Ureter (tissue), 1 donor: ENCODE results near the gene ADAM12. TPM values are rescaled to one million over a fixed set of nuclear protein-coding genes. Genes with fewer than 3 reads are reported as not detected.
"Not testable (repeated sequence)": the region's sequence is repeated elsewhere in the genome, so short reads cannot be mapped to it uniquely, and the experiment has no call there.

ENCODE experiments used
- DNase-seq: peaks from one replicate; pipeline ENCODE4 v3.0.0-alpha.2; 2020; ENCODE audit warnings: low spot score
- total RNA-seq: library from RNA; stranded (reverse); gene quantifications from one replicate; pipeline ENCODE4 v1.2.4, GENCODE V29; 2023
- donor health status: DM: yes; HTN: yes; CAD: no.

ADAM12 gene
- total RNA-seq, 1 donor from 2014 or later = 12.3 TPM

DNA sequence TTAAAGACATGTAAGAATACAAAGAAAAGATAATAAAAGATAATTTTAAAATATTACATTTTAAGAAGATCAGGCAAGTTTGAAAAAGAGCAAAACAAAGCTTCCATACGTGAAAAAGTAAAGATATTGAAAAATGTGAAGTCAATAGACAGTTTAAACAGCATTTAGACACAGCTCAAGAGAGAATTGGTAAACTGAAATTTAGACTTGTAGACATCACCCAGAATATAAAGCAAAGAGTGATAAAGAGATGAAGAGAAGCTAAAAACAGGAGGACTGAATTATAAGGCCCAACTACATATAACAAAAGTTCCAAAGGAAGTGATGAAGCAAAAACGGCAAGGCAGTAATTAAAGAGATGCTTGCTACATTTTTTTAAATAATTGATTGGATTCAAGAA, 13.8 kb downstream of the ADAM12 start:
- no peak for DNase-seq

- no peak for DNase-seq
Measured at GRCh38 chr10:126373972-126374371, 14.3 kb downstream of the ADAM12 start.

DNA sequence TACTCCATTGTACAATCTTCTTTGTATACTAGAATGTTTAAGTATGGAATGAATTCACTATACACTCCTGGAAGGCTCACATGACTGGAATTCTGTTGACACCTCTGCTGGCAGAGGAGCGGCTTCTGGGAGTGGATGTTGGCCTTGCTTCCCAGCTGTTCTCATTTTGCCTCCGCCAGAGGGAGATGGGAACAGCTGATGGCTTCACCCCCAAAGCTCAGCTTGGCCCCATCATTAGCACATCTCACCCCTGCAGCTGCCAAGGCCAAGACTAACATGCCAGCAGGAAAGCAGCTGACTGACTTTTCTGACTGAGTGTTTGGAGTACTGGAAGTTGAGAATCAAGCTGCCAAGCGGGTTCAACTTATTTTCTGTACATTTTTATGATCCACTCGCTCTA, 15.1 kb downstream of the ADAM12 start:
- no peak for DNase-seq

DNA sequence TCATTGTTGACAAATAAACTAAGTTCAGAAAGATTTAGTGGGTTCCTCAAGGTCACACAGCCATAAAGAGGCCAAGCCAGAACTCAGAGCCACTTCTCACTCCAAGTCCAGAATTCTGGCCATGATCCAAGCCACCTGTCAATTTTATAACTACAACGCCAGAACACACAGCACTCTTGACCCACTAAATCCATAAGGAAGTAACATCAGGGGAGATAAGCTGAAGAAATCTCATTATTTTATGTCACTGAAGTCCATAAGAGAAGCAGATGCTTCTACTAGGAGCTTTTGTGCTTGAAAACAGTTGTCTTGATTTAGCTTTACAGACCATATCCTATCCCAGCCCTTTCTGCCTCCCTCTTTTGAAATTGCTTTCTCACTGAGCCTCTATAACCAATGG, 15.9 kb downstream of the ADAM12 start:
- DNase-seq = no peak

- DNase-seq = no peak
Measured at GRCh38 chr10:126369125-126369710, 19.1 kb downstream of the ADAM12 start.

DNA sequence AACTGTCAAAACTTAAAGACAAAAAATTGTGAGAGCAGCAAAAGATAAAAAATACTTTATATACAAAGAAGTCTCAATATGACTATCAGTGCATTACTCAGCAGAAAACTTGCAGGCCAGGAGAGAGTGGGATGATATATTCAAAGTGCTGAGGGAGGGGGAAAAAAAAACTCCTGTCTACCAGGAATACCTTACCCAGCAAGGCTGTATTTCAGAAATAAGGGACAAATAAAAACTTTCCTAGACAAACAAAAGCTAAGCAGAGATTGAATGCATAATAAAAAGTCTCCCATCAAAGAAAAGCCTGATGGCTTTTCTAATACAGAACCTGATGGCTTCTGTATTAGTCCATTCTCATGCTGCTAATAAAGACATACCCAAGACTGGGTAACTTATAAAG, 31.1 kb downstream of the ADAM12 start:
- no peak for DNase-seq

- no peak for DNase-seq
Measured at GRCh38 chr10:126353666-126354065, 34.6 kb downstream of the ADAM12 start.

- no peak for DNase-seq
Measured at GRCh38 chr10:126352453-126352852, 35.8 kb downstream of the ADAM12 start.

DNA sequence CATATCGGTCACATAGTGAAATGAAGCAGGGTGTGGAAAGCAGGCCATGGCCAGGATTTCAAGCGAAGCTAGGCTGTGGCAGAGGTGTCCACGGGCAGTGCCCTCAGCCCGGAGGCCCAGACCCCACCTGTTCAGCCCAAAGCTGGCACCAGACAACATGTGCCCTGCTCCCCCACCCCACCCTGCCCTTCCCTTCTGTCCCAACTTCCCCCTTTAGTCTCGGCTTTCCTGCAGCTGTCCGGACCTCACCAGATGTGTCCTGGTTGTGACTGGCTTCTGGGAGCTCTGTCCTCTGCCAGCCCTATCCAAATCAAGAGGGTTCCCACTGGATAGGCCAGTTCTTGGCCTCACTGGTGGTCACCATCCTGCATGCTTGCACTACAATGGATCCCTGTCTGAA, 37.3 kb downstream of the ADAM12 start:
- DNase-seq = no peak

DNA sequence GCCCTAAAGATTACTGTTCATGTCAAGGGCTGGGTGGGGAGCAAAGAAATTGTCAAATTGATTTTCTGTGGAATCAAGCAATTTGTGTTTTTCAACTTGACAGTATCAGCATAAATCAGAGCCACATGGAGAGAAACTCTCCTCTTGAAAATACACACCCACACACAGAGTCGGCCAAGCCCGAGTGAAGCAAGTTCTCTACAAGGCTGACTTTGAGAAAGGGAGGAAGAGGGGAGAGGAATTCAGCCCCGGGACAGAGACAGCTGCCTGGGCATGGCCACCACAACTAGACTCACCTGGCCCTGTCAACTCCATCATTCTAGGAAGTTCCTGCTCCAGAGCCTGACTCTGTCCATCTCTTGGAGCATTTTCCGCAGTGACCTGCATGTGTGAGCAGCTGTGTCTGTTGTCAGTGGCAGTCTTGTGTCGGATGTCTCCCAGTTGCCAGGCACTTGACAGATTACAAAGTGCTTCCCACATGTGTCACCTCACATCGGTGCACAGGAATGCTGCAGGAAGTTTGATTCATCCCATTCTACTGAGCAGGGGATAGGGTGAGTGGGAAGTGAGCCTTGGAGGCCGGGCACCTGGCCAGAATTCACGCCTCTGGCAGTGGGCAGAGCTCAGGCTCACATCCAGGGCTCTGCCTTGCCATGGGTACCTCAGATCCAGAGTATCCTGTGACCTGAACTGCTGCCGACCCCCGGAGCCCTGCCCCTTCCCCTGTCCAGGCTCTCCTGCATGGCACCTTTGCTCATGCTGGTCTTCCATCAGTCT, 37.9 kb downstream of the ADAM12 start:
- DNase-seq = no peak

GRCh38 chr10:126349676-126350075, 38.6 kb downstream of the ADAM12 start:
- no peak for DNase-seq

- DNase-seq = no peak
Measured at GRCh38 chr10:126349101-126349500, 39.2 kb downstream of the ADAM12 start.

DNA sequence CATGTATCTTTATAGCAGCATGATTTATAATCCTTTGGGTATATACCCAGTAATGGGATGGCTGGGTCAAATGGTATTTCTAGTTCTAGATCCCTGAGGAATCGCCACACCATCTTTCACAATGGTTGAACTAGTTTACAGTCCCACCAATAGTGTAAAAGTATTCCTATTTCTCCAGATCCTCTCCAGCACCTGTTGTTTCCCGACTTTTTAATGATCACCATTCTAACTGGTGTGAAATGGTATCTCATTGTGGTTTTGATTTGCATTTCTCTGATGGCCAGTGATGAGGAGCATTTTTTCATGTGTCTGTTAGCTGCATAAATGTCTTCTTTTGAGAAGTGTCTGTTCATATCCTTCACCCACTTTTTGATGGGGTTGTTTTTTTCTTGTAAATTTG, 44.8 kb downstream of the ADAM12 start:
- not testable (repeated sequence) for DNase-seq

DNA sequence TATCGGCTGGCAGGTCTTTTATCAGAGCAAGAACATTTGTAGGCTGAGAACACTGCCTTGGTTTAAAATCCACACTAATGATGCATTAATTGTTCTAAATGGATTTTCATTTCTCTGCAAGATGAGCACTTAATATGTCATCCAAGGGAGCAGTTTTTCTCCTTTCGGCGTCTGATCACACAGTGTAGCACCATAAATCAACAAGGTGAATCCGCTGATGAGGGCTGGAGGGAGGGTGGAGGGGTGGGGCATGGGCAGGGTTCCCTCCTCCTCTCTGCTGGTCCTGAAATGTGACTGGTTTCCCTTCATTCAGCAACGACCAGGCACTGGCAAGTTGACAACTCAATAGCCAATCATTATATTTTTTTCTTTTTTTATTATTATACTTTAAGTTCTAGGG, 45.6 kb downstream of the ADAM12 start:
- no peak for DNase-seq

DNA sequence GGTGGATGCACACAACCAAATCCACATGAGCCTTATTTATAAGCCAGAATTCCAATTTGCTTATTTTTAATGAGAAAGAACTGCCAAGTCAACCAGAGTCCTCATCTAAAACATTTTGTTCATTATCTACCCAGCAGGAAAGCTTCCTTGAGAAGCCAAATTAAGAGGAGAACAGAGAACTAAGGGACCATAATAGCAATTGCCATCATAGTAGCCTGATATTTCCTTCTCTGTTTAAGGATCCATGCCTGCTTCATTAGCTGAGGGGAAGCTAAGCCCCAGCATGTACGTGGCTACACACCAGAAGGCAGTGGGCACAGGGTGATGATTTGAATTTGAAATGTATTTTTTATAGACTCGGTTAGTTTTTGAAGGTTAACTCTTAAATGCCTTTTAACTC, 46.8 kb downstream of the ADAM12 start:
- no peak for DNase-seq

- DNase-seq = no peak
Measured at GRCh38 chr10:126337251-126337810, 50.9 kb downstream of the ADAM12 start.

- DNase-seq = no peak
Measured at GRCh38 chr10:126336801-126337200, 51.5 kb downstream of the ADAM12 start.

- no peak for DNase-seq
Measured at GRCh38 chr10:126334272-126334671, 54.0 kb downstream of the ADAM12 start.

DNA sequence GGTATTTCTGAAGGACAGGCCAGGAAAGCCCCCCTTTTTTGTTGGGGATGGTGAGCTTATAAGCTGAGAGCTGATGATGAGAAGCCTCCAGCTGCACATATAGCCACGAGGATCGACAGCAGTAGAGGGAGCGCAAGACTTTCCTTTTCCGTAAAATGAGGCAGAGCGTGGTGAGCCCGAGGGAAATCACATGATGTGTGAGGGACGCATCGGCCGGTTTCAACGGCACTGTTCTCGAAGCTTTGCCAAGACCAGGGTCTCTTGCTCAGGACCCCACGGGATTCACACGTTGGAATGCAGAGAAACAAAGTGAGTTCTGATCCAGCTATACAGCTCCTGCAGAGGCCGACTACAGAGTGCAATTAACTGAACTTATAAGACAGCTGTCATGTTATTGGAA, 55.7 kb downstream of the ADAM12 start:
- DNase-seq = no peak

DNA sequence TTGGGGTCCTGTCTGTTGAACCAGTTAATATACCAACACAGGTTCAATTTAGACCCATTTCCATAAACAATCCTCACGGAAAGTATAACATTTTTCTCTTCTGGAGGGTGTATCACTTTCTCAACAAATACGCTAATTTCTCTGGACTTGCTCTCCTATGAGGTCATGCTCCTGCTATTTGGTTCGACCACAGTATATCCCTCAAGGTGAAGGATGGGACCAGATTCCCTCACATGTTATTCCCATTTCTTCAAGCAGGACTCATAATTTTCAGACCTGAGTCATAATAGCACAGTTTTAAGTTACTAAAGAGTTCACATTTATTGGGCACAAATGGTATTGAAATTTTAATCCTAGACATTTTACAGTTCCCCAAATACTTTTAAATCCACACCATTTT, 57.2 kb downstream of the ADAM12 start:
- no peak for DNase-seq

- no peak for DNase-seq
Measured at GRCh38 chr10:126324826-126325225, 63.5 kb downstream of the ADAM12 start.

- no peak for DNase-seq
Measured at GRCh38 chr10:126321440-126321839, 66.8 kb downstream of the ADAM12 start.

DNA sequence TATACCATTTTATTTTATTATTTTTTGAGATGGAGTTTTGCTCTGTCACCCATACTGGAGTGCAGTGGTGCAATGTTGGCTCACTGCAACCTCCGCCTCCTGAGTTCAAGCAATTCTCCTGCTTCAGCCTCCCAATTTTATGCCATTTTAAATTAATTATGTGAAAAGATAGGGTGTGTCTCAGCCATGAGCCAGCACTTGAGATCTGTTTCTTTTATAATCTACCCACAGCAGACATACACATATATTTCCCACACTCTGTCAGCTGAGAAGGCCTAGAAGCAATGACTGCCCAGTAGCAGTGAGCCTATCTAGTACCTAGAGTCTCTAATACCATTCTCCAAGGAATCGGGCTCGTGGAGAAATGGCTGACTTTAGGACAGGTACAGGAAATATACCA, 70.5 kb downstream of the ADAM12 start:
- no peak for DNase-seq
